WI38 (cell line): ENCODE data around the gene SPEF1.

Source experiments
- H3K4me3 ChIP-seq: 2 replicates; pipeline ENCODE4 v1.5.1; 2011; ENCODE audit warnings: low read depth, mild to moderate bottlenecking, control low read depth, low read length
- TF ChIP-seq, protein P1 (sequence below): IDR thresholded peaks from 2 replicates; pipeline ENCODE4 v1.5.1; 2012; ENCODE audit warnings: low read depth, mild to moderate bottlenecking, control low read depth, low read length

SPEF1 gene

DNA sequence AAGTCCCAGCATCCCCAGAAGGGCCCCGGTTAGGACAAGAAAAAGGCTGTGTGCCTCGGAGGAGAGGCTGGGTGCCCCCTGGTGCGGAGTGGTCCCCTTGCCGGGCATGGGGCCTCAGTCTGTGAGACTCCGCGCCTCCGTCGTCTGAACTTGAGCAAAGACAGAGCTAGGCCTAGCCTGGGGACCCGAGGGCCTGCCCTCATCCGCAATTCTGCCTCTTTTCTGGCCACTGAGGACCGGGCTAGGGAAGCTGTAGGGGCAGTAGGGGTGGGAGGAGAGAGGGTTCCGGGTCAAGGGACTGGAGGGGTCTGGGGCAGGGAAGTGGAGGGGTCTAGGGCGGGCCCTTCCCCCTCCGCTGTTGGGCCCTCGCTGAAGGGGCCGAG lies 49.3 kb downstream of the SPEF1 start:
- TF ChIP-seq, protein P1, sequence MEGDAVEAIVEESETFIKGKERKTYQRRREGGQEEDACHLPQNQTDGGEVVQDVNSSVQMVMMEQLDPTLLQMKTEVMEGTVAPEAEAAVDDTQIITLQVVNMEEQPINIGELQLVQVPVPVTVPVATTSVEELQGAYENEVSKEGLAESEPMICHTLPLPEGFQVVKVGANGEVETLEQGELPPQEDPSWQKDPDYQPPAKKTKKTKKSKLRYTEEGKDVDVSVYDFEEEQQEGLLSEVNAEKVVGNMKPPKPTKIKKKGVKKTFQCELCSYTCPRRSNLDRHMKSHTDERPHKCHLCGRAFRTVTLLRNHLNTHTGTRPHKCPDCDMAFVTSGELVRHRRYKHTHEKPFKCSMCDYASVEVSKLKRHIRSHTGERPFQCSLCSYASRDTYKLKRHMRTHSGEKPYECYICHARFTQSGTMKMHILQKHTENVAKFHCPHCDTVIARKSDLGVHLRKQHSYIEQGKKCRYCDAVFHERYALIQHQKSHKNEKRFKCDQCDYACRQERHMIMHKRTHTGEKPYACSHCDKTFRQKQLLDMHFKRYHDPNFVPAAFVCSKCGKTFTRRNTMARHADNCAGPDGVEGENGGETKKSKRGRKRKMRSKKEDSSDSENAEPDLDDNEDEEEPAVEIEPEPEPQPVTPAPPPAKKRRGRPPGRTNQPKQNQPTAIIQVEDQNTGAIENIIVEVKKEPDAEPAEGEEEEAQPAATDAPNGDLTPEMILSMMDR, result no peak
- H3K4me3 ChIP-seq, result no peak overlapping the region

DNA sequence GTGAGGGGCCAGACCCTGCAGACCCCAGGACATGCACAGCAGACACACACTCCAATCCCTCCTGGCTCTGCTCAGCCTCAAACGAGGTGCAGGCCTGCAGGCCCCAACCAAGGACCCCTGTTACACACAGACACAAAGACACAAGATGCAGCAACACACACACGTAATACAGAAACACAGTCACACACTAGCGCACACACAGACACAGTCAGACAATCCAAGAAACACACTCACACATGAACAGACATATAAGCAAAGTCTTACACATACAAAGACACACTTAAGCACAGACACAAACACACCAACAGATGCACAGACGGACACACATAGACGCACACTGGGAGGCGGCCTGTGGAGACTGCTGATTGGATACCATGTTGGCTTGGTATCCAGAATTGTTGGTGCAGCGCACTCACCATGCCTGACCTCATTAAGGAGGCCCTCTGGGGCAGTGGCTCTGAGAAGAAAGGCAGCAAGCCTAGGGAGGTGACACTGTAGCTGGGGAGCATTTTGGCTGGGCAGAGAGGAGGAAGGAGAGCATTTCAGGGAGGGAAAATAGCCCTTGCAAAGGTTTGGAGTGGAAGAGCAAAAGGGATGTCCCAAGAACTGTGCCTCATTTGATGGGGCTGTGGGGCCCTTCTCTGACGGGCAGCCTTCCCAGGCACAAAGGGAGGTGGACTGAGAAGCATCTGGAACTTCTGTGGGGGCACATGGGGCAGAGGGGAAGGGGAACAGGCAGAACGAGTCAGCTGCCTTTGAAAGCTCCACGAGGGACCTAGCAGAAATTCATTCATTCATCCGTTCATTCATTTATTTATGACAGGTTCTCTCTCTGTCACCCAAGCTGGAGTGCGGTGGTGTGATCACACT lies 50.2 kb downstream of the SPEF1 start:
- H3K4me3 ChIP-seq, result no peak overlapping the region
- TF ChIP-seq, protein P1, result no peak

DNA sequence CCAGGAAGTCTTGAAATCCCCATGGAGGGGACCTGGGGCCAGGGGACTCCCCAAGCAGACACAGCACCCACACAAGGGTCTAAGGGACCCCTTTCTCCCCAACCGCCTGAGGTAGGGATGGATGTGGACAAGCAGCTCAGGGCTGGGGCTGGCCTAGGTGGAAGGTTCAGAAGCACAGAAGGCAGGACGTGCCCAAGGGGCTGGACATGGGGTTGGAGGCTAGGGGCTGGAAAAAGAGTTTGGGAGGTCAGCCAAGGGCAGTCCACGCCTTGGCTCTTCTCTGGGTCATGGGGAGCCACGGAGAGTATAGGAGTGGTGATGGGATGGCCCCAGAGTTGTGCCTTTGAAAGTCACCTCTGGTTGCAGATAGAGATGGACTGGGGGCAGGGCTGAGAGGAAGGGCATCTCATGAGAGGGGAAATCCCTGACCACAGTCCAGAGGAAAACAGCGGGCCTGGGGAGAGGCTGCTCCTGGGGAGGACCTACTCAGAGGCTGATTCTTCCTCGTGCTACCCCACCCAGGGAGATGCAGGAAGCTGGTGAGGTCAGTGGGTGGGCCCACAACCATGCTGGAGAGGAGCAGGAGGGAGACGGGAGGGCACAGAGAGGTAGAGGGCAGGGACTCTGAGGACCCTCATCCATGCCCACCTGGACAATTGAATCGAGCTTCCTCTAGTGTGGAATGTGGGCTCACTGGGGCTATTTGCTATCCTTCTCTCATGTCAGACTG lies 51.3 kb downstream of the SPEF1 start:
- no peak overlapping the region for H3K4me3 ChIP-seq
- TF ChIP-seq, protein P1, result no peak

DNA sequence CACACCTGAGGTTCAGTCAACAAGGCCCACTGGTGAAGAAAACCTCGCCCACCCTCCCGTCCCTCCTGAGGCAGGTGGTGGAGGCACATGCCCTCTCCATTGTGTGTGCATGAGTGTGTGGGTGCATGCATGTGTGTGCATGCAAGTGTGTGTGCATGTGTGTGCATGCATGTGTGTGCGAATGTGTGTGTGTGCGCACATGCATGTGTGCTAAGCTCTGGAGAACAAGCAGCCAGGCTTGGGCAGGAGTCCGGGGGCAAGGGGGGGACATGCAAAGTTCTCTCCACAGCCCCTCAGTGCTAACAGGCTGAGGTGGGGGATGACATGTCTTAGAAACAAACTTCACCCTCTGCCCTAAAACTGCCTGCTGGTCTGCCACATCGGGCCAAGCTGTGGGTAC lies 51.9 kb downstream of the SPEF1 start:
- TF ChIP-seq, protein P1, result no peak
- H3K4me3 ChIP-seq, result no peak overlapping the region

DNA sequence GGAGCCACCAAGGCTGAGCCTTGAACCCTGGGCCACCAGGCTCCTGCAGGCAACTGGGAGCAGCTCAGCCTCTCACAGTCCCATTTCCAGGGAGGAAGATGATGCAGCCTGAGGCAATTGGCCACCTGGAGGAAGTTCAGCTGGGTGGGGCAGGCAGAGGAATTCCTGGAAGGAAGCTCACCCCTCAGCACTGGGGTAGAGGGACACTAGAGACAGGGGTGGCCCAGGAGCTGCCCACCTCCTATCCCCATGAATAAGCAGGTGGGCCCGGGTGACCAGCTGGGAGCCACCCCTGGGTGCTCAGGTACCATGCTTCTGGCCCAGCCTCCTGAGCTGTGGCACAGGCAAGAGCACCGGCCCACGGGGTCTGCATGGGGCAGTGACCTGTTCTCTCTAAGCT lies 52.4 kb downstream of the SPEF1 start:
- TF ChIP-seq, protein P1, result no peak
- no peak overlapping the region for H3K4me3 ChIP-seq

DNA sequence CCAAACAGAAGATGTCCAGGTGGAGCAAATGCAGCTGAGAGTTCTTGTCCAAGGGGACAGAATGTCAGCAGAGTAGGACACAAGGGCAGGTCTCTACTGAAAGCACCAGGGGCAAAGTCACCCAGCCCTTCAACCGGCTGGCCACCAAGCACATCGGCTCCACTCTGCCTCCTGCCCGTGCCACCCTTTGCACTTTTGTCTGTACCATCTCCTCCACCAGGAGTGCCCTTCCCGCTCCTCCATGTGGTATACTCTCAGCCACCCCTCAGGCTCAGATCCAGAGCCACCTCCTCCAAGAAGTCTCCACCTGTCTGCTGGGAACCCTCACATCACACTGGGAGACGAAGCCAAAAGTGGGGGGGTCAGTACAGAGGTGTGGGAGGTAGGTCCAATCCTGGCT lies 52.9 kb downstream of the SPEF1 start:
- H3K4me3 ChIP-seq, result no peak overlapping the region
- TF ChIP-seq, protein P1, result no peak
